Stimulated activated naive CD8-positive, alpha-beta T cell treated with anti-CD3 and anti-CD28 coated beads, Interleukin-15, amount 100 ng/mL, for 72 hours (primary cell): ENCODE results near the gene OR6F1.
"Not testable (repeated sequence)": the region's sequence is repeated elsewhere in the genome, so short reads cannot be mapped to it uniquely, and the experiment has no call there.

Experiments
- ATAC-seq: fragments of 150-1000 bp; cut with Tn5 transposase; 2 replicates; pipeline ENCODE4 v1.10.0; 2021; ENCODE audit warnings: mild to moderate bottlenecking, moderate library complexity
- DNase-seq, 2 donors: peaks; one replicate each; pipeline ENCODE4 v3.0.0; 2021 to 2022
- H3K27ac Mint-ChIP-seq, 2 donors: one replicate each; pipeline ENCODE4 v1.8.0; 2022; ENCODE audit warnings: mild to moderate bottlenecking in 2 of 2, mixed read lengths in 2 of 2, moderate library complexity in 2 of 2
- H3K27me3 Mint-ChIP-seq: one replicate; pipeline ENCODE4 v1.8.0; 2022; ENCODE audit warnings: mixed read lengths
- H3K4me1 Mint-ChIP-seq: one replicate; pipeline ENCODE4 v1.8.0; 2022; ENCODE audit warnings: mild to moderate bottlenecking, mixed read lengths
- H3K4me3 Mint-ChIP-seq, 2 donors: one replicate each; pipeline ENCODE4 v1.8.0; 2022; ENCODE audit warnings: mild to moderate bottlenecking in 2 of 2, mixed read lengths in 2 of 2, moderate library complexity in 1 of 2
- H3K9me3 Mint-ChIP-seq, 2 donors: one replicate each; pipeline ENCODE4 v1.8.0; 2022; ENCODE audit warnings: mixed read lengths in 2 of 2

The OR6F1 gene

DNA sequence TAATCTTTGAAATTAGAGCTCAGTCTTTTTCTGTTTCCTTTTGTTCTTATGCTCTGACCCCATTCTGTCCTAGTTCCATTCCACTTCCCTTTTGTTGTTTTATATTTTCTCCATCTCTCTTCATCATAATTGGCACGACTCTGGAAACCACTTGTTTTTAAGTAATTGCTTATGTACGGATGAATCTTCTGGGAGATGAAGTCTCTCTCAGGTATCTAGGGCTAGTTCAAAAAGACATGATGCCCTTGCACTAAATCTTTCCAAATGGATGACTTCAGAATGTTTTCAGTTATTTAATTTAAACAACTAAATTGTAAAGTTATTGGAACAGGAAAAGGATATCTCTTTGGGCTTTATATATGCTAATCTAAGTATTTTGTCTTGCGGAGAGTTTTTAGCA lies at the start of gene OR6F1:
TSS of gene OR6F1 (minus strand) at position 101 of the 400 bp plus-strand sequence. CDS start 3,891 bp downstream, outside the sequence.
- no peak for DNase-seq
- Mint-ChIP-seq H3K27ac (no peak within 1 kb of the TSS), H3K9me3 (no peaks in the 10 kb centered on the region), H3K27me3 (no peaks in the 10 kb centered on the region), H3K4me1 (no peaks in the 10 kb centered on the region), H3K4me3 (no peak within 1 kb of the TSS)
- no peak for ATAC-seq

DNA sequence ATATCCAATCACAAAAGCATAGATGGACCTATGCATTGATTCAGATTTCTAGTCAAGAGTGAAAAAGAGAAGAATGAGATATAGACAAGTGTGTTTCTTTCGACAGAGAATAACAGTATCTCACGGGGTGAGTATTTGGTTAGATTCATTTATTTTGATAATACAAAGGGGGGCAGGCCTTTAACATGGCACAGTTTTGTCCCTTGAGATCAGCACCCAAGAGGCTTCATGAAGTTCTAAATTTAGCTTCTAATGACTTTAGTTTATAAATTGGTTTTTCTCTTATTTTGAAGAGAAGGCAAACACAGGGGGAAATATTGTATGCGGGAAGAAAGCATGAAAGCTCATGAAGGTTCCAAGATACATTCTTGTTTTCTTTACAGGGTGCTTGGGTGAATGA lies 44.0 kb upstream of the OR6F1 start, which contains the start of gene OR1C1:
TSS of gene OR1C1 (minus strand) at position 101 of the 400 bp plus-strand sequence. CDS start 2,150 bp downstream, outside the sequence.
- peaks cover 4 to 8% of the 10 kb centered on the region in 2 donors for H3K9me3 Mint-ChIP-seq
- no peak for ATAC-seq
- no peaks in the 10 kb centered on the region for H3K4me1 Mint-ChIP-seq

DNA sequence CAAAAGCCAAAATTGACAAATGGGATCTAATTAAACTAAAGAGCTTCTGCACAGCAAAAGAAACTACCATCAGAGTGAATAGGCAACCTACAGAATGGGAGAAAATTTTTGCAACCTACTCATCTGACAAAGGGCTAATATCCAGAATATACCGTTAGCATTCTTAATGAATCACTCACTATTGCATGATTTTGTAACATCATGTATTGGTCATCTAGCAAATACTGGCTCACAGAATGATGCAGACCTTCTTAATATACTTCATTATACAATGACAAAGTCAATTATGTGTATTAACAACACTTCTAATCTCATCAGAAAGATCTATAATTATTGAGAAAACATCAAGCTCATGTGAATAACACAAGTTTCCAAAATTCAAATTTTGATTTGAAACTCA lies 37.9 kb upstream of the OR6F1 start:
- H3K4me1 Mint-ChIP-seq, H3K4me3 Mint-ChIP-seq, ATAC-seq, DNase-seq, H3K27ac Mint-ChIP-seq, H3K27me3 Mint-ChIP-seq: not testable (repeated sequence)
- H3K9me3 Mint-ChIP-seq: peaks cover 11 to 20% of the 10 kb centered on the region in 2 donors

More for the DNA sequence above, 44.0 kb upstream of the OR6F1 start, which contains the start of gene OR1C1:
- no peaks in the 10 kb centered on the region for H3K27me3 Mint-ChIP-seq
- H3K4me3 Mint-ChIP-seq: no peak within 1 kb of the TSS
- no peak within 1 kb of the TSS for H3K27ac Mint-ChIP-seq
- no peak for DNase-seq

DNA sequence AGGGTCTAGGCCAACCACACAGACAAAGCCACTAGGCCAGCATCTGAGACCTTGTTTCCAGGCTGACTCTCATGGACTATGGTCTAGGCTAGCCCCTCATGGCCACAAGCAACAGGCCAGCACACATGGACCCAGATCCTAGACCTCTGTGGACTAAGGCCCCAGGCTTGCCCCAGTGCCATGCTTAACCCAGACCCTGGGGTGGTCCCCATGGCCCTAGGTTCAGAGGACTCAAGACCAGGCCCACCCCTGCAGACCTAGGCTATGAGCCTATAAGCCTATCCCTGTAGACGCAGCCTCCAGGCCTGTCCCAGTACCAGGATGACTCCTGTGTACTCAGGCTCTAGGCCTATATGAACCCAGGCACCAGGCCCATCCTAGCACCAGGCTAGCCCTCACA lies 33.4 kb upstream of the OR6F1 start:
- no peak overlapping the region for H3K27ac Mint-ChIP-seq
- H3K27me3 Mint-ChIP-seq: no peaks in the 10 kb centered on the region
- H3K4me3 Mint-ChIP-seq: no peak overlapping the region
- no peaks in the 10 kb centered on the region for H3K4me1 Mint-ChIP-seq
- H3K9me3 Mint-ChIP-seq: peaks cover 7 to 12% of the 10 kb centered on the region in 2 donors
- DNase-seq (no peak), ATAC-seq (peak; percentile 31)

DNA sequence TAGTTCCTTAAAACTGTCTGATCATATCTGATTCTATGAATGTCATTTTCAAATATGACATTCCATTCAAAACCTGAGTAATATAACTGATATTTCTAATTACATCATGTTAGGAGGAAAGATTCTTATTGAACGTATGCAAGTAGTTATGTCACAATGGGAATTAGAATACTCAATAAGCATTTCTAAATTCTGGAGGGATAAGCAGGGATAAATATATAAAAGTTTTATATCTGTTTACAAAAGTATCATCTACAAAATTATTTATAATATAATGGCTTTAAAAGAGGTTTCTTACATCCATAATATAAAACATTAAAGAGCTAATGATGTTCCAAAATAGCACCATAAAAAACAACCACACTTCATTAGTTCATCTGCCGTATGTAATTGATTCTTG lies 31.6 kb upstream of the OR6F1 start, which contains the start of gene OR14A2:
TSS of gene OR14A2 (minus strand) at position 101 of the 400 bp plus-strand sequence.
- ATAC-seq: no peak
- H3K27ac Mint-ChIP-seq: no peak within 1 kb of the TSS

DNA sequence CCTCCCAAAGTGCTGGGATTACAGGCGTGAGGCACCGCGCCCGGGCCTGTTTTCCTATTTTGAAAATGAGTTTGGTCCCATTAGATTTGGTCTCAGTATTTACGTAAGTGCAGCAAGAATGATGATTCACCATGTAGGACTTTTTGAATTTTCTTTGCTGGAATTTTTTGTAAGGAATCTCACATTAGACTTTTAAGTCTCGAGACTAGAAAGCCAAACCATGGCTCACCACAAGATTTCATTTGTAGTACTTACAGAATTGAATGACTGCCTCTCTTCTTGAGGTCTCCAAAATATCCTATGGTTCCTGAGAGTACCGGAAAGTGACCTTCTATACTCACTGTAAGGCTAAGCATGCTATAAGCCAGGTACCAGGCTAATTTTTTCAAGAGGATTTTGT lies 31.2 kb upstream of the OR6F1 start:
- Mint-ChIP-seq H3K27ac (no peak overlapping the region), H3K4me3 (no peak overlapping the region), H3K27me3 (no peaks in the 10 kb centered on the region), H3K9me3 (peaks cover 7 to 12% of the 10 kb centered on the region in 2 donors), H3K4me1 (no peaks in the 10 kb centered on the region)
- DNase-seq: no peak
- no peak for ATAC-seq

More for the DNA sequence above, 31.6 kb upstream of the OR6F1 start, which contains the start of gene OR14A2:
- H3K27me3 Mint-ChIP-seq: no peaks in the 10 kb centered on the region
- H3K4me3 Mint-ChIP-seq: no peak within 1 kb of the TSS
- no peaks in the 10 kb centered on the region for H3K4me1 Mint-ChIP-seq
- H3K9me3 Mint-ChIP-seq: peaks cover 7 to 12% of the 10 kb centered on the region in 2 donors
- DNase-seq: no peak

DNA sequence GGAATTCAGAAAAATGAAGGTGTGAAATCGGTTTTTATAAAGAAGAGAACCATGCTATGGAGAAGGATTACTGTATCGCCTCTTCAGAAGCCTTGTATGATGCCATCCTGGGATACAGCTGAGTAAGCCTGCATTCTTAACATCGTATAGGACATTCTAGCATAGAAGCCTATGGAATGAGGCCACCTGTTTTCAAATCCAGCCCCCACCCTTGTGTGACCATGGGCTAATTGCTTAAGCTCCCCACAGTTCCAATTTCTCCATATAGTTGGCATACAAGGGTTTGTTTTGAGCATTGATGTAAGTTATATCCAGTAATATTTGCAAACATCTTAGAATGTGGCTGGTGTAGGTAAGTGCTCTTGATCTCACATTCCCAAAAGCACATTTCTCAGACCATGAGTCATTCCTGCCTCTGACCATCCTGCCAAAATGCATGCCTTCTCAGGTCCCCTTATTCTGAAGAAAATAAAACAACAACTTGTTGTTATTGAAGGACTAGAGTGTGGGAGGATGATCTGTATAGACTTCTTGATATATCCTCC lies 30.0 kb upstream of the OR6F1 start:
- H3K27me3 Mint-ChIP-seq: no peaks in the 10 kb centered on the region
- H3K4me3 Mint-ChIP-seq: no peak overlapping the region
- peaks cover 7 to 12% of the 10 kb centered on the region in 2 donors for H3K9me3 Mint-ChIP-seq
- DNase-seq (no peak), ATAC-seq (no peak)
- H3K27ac Mint-ChIP-seq: no peak overlapping the region
- no peaks in the 10 kb centered on the region for H3K4me1 Mint-ChIP-seq

DNA sequence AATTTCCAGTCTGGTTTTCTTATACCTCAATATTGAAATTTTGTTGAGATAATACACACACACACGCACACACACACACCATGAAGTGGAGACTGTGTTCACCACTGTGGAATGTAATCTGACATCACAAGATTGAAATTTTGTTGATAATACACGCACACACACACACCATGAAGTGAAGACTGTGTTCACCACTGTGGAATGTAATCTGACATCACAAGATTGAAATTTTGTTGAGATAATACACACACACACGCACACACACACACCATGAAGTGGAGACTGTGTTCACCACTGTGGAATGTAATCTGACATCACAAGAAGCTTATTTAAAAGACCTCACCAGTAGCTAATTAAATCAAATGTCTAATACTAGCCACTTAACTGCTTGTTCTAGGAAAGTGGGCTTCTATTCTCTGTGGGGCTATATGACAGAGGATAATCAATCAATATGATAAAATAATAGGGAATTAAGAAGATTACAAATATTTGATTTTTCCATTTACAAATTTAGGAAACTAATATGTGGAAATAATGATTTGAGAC lies 25.8 kb upstream of the OR6F1 start:
- DNase-seq, H3K9me3 Mint-ChIP-seq, H3K27ac Mint-ChIP-seq, ATAC-seq, H3K4me1 Mint-ChIP-seq, H3K4me3 Mint-ChIP-seq, H3K27me3 Mint-ChIP-seq: not testable (repeated sequence)

DNA sequence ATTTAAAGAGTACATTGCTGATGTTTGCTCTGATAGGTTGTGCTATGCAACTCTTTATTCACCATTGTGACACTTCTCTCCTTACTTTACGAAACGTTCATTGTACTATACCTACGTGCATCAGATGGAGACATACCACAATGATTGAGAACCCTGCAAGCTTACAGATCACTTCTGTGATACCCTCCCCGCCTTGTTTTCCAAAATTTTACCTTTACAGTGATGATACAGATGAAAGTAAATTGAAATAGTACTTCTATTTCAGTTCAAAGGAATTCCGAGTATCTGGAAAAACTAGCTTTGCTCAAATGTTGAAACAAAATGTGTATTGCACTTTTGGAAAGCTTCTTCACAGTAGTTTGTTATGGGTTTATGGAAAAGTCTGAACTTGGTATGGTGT lies 25.3 kb upstream of the OR6F1 start:
- ATAC-seq (no peak), DNase-seq (no peak)
- H3K4me1 Mint-ChIP-seq: no peaks in the 10 kb centered on the region
- H3K27ac Mint-ChIP-seq: no peak overlapping the region
- H3K27me3 Mint-ChIP-seq: no peaks in the 10 kb centered on the region
- no peaks in the 10 kb centered on the region for H3K9me3 Mint-ChIP-seq
- H3K4me3 Mint-ChIP-seq: no peak overlapping the region

DNA sequence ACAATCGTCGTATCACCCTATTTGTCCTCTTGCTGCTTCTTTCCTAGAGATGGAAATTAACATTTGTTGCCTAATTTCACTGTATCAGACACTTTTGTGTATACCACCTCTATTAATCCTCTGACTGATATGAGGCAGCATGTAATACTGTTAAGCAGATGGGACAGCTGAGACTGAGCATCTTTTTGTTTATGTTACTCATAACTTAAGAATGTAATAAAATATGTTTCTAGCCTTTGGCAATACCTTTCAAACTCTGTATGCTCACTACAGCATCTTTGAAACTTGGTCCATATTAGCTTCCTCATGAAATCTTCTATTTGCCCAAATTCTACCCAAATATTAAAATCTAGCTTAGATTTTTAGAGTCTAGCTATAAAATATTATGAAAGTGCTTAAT lies 24.3 kb upstream of the OR6F1 start:
- ATAC-seq: no peak
- H3K4me1 Mint-ChIP-seq: no peaks in the 10 kb centered on the region
- H3K4me3 Mint-ChIP-seq: no peak overlapping the region
- no peak overlapping the region for H3K27ac Mint-ChIP-seq
- no peaks in the 10 kb centered on the region for H3K9me3 Mint-ChIP-seq
- no peaks in the 10 kb centered on the region for H3K27me3 Mint-ChIP-seq
- DNase-seq: no peak

DNA sequence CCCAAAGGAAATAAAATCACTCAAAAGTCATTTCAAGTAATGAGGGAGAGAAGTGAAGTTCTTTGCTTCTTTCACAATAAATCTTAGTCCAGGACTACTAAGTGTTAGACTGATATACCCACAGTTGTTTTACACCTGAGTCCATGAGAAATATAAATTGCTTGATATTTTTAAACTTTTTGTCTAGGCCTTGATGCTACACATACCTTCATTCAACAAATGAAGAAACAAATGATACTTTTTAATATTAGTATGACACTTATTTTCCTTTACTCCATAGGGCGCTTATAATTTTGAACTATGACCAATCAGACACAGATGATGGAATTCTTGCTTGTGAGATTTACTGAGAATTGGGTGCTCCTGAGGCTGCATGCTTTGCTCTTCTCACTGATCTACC lies 21.9 kb upstream of the OR6F1 start, which contains the start of gene OR14K1:
TSS of gene OR14K1 (plus strand) at position 301 of the 400 bp plus-strand sequence. CDS start at position 301, 0 bp downstream.
- ATAC-seq (no peak), DNase-seq (no peak)
- H3K27ac Mint-ChIP-seq: no peak within 1 kb of the TSS
- H3K4me1 Mint-ChIP-seq: no peaks in the 10 kb centered on the region
- no peak within 1 kb of the TSS for H3K4me3 Mint-ChIP-seq
- no peaks in the 10 kb centered on the region for H3K9me3 Mint-ChIP-seq
- peaks cover 10% of the 10 kb centered on the region for H3K27me3 Mint-ChIP-seq

DNA sequence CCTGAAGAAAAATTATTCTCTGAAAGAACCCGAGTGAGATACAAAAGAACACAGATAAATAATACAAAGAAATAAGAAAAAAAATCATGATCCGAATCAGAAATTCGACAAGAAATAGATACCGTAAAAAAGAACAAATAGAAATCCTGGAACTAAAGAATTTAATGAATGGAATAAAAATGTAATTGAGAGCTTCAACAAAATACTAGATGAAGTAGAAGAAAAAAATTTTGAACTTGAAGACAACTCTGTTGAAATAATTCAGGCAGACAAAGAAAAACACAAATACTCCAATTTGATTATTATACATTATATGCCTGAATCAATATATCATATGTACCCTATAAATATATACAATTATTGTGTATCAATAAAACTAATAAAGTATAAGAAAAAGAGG lies 4.8 kb upstream of the OR6F1 start:
- peaks cover 4 to 16% of the 10 kb centered on the region in 2 donors for H3K9me3 Mint-ChIP-seq
- no peak for DNase-seq
- H3K4me1 Mint-ChIP-seq: no peaks in the 10 kb centered on the region
- no peaks in the 10 kb centered on the region for H3K27me3 Mint-ChIP-seq
- no peak overlapping the region for H3K27ac Mint-ChIP-seq
- no peak for ATAC-seq
- H3K4me3 Mint-ChIP-seq: no peak overlapping the region

DNA sequence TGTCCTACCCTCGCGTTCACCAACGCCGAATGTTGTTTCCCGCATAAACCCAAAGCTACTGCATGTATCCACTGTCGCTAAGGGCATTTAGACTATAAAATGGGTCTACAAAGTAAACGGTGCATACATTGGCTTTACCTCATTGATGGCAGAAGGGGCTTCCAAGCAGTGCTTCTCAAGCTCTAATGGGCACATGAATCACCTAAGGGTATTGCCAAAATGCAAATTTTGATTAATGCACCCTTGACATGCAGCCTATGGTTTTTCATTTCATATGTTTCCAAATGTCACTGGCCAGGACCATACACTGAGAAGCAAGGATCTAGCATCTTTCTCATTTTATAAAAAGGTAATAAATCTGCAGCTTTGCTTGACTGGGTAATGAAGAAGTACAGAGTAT lies 2.7 kb downstream of the OR6F1 start:
- no peak for ATAC-seq
- H3K4me1 Mint-ChIP-seq: no peaks in the 10 kb centered on the region
- DNase-seq: no peak
- no peak overlapping the region for H3K27ac Mint-ChIP-seq
- no peaks in the 10 kb centered on the region for H3K9me3 Mint-ChIP-seq
- no peaks in the 10 kb centered on the region for H3K27me3 Mint-ChIP-seq
- no peak overlapping the region for H3K4me3 Mint-ChIP-seq

DNA sequence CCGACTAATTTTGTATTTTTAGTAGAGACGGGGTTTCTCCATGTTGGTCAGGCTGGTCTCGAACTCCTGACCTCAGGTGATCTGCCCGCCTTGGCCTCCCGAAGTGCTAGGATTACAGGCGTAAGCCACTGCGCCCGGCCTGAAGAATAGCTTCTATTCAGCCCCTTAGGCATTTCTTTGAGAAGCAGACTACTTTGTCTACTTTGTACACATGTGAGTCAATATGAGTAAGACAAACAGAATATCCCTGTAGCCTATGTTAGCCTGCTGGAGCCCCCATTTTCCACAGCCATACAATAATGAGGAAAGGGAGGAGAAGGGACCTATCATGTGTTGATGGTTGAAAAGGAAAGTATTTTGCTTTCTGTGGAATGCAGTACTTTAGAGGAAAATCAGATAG lies 5.8 kb downstream of the OR6F1 start:
- H3K27ac Mint-ChIP-seq, ATAC-seq, DNase-seq, H3K9me3 Mint-ChIP-seq, H3K4me3 Mint-ChIP-seq, H3K4me1 Mint-ChIP-seq, H3K27me3 Mint-ChIP-seq: not testable (repeated sequence)

DNA sequence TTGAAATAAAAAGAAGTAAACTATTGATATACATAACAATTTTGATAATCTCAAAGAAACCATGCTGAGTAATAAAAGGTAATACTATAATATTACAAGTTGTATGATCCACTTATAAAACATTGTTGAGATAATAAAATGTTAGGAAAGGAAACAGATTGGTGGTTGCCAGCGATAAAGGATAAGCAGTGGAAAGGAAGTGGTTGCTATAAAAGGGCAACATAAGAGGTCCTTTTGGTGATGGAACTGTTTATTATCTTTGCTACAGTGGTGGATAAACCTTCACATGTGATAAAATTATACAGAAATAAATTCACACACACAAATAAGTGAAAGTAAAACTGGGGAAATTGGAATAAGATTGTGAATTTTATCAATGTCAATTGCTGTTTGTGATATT lies 15.1 kb downstream of the OR6F1 start:
- no peak for ATAC-seq
- peaks cover 4 to 7% of the 10 kb centered on the region in 2 donors for H3K9me3 Mint-ChIP-seq

DNA sequence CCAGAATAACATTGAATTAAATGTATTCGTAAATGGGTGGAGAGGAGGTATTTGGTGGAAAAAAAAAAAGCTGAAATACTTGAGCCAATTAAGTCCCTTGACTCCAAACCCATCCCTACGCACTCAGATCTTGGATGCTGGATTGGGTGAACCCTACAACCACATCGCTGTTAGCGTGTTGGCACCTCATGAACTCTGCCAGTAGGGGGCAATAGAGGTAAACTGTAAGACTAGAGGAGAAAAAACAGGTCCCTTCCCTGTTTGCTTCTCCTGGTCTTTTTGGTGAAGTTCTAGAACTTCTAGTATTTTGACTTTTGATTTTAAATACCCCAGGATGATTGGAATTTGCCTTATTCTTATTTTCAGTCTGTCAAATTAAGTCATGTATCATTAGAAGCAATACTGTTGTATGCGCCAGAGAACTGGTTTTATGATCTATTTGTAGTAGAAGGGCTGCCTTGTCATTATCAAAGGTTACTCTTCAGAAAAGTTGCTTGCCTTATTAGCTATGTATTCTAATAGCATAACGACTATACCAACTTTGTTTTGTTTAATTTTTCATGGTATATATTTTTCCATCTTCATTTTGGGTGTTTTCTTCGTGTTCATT lies 35.1 kb downstream of the OR6F1 start:
- no peaks in the 10 kb centered on the region for H3K9me3 Mint-ChIP-seq
- peak; percentile 23 to 32 for DNase-seq
- ATAC-seq: peak; percentile 77

More for the DNA sequence above, 15.1 kb downstream of the OR6F1 start:
- DNase-seq: no peak
- no peaks in the 10 kb centered on the region for H3K4me1 Mint-ChIP-seq
- no peaks in the 10 kb centered on the region for H3K27me3 Mint-ChIP-seq
- no peak overlapping the region for H3K4me3 Mint-ChIP-seq
- no peak overlapping the region for H3K27ac Mint-ChIP-seq

More for the DNA sequence above, 35.1 kb downstream of the OR6F1 start:
- H3K4me1 Mint-ChIP-seq: no peaks in the 10 kb centered on the region
- no peak overlapping the region for H3K4me3 Mint-ChIP-seq
- H3K27me3 Mint-ChIP-seq: peaks cover 8% of the 10 kb centered on the region
- H3K27ac Mint-ChIP-seq: no peak overlapping the region
